HG02642 (cell line): ENCODE measurements around the gene MYLK4.

Experiments used
- ATAC-seq: cut with Tn5 transposase; IDR thresholded peaks from one replicate; pipeline ENCODE4 v1.9.1; 2021; ENCODE audit warnings: mild to moderate bottlenecking; ENCODE audit not compliant: unreplicated experiment, poor library complexity

MYLK4 gene

DNA sequence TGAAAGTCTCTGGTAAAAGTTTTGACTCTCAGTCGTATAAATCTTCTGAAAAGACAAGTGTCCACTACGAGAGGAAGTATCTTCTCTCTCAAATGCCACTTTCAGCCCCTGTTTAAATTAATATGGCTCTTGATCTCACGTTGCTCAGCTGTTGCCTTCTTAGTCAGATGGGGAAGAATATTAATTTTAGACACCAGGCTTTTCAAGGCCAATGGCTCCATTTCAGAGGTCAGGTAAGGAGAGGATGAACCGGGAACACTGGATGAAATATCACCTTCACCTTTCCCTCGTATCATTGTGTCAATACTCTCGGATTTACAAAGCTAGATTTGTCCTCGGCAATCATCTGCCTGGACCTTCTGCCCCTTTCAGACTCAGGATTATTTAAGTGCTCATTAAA is at the start of gene MYLK4:
TSS of gene MYLK4 (minus strand) at position 91 of the 400 bp plus-strand sequence. CDS start 1,628 bp downstream, outside the sequence.
- no peak for ATAC-seq

DNA sequence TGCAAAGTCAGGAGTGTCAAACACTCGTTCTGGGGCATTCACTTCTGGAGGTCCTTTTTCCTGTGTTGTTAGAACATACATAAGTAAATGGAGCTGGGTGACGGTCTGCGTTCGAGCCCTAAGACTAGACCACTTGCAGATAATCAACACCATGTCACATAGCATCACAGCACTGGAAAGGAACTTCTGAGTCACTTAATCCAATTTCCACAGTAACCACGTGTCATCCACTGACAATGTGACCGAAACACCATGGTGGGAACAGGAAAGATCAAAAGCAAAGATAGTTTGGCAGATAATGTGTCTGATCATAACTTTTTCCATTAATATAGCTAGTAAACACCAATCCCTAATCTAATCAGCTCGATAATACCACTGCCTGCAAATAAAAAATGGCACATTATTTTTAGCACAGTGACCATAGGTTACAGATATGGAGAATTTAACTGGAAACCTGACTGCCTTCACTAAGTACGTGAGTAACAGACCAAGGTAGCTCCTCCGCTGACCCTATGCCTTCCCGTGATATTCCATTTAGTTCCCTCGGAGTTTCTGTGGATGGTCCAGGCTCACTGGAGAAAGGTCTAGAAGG is 49.3 kb upstream of the MYLK4 start:
- no peak for ATAC-seq

DNA sequence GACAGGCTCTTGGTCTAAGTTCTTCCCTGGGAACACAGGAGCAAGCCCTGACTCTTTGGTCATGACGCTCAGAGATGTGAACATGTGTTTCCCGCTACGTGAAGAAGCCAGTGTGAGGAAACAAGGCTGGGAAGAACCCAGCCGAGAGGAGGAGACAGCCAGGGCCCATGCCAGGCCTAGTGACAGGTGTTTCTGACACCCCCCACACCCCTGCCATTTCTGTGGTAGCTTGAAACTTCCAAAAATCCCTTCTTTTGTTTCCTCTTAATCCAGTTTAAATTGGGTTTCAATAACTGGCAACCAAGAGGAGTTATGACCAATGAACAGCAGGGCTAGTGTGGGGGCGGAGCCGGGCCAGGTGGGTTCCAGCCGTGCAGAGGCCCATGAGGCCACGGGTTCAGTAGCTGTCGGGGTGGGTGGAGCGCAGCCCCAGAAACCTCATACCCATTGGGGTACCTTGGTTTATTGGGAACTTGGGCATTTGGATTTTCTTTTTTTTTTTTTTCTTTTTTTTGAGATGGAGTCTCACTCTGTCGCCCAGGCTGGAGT is 47.9 kb upstream of the MYLK4 start:
- no peak for ATAC-seq

DNA sequence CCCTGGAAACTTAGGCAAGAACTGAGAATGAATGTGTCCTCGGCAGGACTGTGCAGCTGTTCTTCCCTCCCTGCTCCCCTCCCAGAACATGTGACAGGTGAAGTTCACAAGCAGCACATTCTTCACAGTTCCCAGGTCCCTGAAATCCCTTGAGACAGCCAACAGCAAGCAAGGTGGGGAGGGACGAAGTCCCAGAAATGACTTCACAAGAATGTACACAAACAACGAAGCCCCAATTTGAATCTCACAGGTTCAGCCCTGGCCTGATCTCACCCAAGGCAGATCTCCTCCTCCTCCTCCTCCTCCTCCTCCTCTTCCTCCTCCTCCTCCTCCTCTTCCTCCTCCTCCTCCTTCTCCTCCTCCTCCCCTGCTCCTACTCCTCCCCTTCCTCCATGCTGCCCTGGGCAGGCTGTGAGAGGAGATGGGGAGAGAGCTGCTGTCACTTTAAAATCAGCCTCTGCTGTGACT is 46.9 kb upstream of the MYLK4 start:
- no peak for ATAC-seq

DNA sequence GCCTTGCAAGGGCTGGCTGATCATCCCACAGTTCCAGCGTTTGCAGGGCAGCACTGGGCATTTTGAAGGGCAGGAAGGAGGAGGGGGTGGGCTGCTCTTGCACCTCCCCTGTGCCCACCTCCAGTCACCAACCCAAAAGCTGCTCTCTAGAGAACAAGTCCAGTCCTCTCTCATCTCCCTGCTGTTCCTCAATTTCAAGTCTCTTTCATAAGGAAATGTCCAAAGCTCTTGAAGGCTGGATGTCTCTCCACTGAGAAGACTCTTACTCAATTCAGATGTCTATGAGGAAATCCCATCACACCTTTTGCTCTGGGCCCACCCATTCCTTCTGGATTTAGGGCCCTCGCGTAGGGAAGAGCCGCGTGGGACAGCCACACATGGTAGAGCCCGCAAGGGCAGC is 46.1 kb upstream of the MYLK4 start:
- no peak for ATAC-seq

DNA sequence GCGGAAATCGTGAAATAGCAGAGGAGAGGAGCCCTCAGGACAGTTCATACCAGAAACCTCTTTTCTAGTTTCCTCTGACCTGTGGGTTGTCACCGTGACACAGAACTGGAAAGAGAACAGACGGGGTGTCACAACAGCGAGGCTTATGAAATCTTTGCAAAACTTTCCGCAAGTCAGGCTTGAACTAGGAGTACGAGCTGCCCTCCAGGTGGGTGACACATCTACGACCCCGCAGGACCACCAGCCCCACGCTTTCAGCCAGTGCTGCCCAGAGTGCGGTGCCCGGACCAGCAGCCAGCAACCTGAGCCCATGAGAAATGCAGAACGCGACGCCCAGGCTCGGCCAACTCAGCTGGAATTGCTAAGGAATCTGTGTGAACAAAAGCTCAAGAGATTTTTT is 45.2 kb upstream of the MYLK4 start:
- no peak for ATAC-seq

DNA sequence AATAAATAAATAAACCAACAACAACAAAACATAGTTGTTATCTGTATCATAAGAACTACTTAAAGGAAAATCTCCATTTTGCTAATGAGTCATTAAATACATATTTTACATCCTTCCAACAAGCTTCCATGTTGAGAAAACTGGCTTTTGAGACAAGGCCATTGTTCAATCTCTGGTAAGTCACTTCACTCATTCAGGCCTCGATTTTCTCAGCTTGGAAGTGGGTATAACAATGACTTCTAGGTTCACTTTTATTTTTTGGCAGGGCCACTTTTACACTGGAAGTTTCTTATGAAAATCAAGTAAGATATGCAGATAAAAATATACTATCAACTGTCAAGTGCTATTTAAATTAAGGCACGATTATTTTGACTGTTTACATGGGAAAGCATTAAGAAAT is 44.4 kb upstream of the MYLK4 start:
- no peak for ATAC-seq

DNA sequence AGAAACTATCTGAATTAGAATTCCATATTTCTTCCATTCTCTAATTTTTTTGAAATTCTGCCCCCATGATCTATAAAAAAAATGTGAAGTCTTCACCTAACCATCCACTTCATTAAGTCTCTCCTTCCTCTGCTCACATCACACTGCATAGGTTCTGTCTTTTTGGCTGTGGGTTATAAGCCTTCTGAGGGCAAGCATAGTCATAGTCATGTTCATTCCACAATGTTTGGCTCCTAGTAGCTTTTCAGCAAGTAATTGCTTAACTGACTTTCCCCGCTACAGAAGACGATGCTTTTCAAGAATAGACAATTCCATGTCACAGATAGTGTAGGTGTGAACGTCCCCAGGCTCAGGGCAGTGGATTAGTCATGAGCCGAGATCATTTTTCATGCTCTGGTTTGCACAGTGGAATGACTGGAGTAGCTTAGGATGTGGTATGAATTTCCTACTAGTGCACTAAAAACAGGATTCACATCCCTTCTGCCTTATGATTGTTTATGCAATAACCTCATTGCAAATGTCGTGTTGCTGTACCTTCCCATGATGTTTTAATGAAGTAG is 43.5 kb upstream of the MYLK4 start:
- no peak for ATAC-seq

DNA sequence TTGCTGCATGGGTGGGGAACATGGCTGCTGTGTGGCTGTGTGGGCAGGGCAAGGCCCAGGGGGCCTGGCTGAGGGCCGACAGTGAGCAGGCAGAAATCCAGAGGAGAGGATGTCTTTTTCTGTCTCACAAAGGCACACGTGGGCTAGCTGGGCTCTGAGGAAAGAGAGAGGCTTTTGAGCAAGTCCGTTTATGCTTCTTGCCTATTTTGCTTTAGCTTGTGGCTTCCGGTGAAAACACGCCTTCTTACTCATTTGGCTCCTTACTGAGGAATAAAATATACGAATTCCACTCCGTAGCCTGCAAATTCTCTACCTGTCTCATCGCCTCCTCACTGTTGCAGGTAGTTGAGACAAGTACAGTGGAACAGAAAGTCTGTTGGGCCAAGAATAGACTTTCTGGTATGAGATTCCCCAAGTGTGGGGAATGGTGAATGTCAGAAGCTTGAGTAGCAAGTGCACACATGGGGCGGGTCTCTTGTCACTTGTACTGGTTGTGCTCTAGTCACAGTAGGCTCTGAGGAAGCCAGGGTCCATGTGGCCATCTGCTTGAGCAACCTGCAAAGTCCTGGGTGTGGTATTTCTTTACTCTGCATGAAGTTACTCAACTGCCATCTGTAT is 42.9 kb upstream of the MYLK4 start:
- ATAC-seq: no peak

DNA sequence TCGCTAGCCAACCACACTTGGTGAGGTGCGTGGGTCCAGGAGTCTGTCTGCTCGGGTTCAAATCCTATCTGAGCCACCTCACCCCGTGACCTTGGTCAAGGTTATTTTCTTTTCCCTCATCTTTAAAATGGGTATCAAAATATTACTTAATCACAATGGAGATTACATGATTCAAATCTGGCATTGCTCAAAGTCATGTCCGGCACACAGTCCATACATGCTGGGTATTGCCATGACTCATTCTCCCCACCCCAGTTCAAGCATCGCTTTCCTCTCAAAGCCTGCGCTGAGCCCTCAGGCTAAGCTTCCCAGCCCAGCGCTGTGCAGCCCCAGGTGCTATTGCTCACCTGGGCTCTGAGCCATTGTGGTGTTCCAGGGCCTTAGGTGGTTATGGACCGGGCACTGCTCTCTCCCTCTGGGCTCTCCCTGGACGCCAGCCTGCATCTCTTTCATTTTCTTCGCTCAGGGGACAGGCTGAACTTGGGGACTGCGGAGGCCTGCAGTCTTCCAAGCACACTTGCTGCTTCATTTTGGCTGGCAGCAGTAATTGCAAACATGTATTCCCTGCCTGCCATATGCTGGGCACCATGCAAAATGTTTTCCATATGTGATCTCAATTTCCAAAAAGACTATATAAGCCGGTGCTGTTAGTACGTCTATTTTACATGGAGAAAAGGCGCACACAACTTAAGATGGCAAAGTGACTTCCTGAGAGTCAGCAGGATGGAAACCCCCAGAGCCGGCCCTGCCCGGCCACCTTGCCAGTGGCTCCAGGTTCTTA is 41.8 kb upstream of the MYLK4 start:
- ATAC-seq: no peak

DNA sequence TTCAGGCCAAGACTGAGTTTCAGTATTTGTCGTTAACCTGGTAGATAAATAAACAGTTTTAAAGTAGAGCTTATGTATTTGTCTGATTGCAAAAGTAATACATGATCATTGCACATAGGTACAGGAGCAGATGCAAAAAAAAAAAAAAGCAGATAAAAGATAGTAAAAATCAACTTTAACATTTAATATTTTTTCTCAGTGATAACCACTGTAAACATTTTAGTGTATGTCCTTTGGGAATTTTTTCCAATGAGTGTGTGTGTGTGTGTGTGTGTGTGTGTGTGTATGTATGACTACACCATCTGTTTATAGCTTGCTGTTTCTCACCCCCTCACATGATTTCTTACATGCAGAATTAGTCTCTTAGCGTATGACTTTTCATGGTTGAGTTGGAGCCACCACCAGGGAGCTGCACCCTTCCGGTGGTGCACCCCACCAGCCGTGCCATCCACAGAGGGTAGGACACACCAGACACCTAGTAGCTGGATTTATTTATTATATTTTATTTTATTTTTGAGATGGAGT is 40.8 kb upstream of the MYLK4 start:
- no peak for ATAC-seq

DNA sequence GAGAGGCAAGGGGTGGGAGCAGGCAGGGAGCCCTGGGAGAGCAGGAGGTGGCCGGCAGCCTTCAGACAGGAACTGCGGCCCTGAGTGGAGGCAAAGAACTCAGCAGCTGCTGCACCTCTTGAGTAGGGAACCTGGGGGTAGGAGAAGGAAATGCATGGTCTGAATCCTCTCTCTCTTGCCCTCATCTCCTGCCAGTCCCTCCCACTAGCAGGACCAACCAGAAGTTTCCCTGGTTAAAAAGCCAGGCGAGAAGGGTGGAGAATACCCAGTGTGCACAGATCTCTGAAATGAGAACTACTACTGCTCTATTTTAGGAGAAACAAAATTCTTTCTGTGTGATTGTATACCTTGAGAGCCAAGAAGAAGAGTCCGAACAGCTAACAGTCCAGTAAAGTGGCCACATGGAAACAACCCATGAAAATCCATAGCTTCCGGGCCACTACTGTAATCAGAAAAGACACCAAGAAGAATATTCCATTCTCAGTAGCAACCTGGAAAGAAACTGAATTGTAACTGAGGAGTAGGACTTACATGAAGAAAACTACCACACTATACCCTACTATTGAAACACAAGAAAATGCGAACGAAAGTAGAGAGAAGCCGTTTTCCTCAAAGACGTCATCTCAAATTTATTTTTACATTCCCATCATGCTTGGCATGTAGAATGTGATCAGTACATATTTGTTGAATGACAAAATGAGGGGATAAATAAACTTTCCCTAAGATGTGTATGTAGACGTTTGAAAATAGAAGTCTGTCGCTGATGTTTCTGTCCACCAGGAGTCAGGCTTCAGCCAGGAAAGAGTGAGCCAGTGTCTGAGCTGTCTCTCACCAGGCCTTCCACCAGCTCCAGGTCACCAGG is 40.1 kb upstream of the MYLK4 start:
- ATAC-seq: peak; percentile 59

DNA sequence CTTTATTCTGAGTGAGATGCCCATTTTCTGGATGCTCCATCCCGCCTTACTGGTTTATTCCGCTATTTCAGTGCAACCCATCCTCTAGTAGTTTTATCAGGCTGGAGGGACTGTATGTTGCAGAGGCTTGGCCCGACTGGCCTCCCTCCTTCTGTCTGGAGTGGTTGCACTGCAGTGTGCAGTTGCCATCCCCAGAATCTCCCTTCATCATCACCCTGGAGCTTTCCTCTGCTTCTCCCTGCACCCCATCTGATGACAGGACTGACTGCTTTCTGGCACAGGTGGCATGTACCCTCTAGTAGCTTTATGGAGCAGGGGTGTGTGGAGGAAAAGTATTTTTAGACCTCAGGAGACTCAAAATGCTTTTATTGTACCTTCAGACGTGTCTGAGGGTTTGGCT is 35.5 kb upstream of the MYLK4 start:
- no peak for ATAC-seq

DNA sequence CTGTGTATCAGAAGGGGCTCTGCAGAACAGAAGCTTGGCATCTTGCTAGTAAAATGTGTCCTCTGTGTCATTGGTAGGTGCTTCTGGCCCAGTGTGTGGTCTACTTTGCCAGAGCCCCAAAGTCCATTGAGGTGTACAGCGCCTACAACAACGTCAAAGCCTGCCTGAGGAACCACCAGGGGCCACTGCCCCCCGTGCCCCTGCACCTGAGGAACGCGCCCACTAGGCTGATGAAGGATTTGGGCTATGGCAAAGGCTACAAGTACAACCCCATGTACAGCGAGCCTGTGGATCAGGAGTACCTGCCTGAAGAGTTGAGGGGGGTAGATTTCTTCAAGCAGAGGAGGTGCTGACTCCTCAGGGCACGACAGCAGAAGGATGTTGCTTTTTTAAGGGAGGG is 34.2 kb upstream of the MYLK4 start:
- no peak for ATAC-seq

DNA sequence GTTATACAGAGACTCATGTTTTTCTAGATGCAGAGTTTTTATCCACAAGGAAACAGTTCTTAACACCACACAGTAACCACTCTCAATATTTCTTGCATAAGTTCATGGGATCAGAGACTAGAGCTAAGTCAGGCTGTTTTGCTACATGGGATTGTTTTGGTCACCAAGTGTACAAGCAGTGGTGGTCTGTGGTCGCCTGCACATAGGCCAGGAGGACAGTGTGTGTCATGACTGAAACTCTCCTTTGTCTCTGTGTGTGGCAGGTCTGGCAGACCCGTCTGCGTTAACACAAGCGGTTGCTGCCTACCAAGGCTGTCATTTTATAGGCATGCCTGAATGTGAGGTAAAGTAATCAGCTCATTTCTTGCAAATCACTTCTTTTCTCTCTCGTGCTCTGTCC is 33.3 kb upstream of the MYLK4 start:
- no peak for ATAC-seq

DNA sequence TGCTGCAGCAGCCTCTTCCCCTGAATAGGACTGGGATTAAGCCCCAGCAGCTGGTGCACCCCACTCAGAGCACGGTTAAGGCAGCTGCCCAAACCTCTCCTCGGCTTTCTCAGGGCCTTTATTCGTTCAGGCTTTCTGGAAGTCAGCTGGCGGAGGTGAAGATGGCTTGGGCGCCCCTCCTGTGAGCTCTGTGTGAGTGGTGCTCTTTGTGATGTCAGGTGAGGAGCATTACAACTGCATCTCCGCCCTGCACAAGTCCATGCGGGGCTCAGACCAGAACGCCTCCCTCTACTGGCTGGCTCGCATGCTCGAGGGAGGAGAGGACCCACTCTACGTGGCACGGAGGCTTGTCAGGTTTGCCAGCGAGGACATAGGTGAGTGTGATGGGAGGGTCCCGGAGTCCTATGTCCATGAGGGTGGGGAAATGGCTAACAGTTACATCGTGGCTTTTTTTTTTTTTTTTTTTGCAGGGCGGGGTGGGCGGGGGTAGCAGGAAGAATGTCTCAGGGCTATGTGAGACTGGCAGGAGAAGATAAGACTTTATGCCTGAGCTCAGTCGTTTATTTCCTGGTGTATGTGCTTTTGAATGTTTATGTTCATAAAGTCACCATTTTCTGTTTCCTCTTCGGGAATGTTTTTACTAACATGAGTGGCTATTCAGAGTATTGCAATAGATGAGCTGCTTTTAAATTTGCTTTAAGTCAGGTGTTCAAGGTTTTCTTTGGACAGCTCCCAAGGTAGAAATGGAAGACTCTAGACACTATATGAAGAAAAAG is 32.7 kb upstream of the MYLK4 start:
- no peak for ATAC-seq

DNA sequence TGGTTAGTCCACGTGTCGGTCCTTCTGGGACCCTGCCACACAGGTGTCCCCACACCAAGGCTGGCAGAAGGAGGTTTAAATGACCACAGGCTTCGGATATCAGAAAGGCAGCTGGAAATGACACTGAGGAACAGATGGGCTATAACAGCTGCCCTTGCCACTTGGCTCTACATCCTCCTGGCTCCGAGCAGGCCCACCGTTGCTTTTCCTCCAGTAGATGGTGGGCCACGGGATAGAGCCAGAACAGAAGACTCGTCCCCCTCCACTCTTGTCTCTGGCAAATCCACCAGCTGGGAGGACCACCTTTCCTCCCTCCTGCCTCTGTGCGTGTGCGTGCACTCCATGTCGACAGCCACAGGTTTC is 32.1 kb upstream of the MYLK4 start:
- no peak for ATAC-seq

DNA sequence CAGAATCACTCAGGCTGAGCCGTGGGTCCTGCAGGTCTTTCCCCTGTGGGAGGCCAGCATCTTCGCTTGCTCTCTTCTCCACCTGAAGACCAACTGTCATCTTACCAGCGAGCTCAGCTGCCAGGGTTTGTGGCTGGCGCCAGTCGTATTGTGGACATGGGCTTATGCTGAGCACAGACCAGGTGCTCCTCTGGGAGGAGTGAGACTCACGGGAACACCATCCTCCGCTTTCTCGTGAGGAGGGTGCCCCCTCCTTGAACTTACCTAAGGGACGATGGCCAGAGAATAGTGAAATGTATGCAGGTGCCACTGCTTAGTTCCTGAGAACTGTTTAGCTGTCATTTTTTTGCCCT is 31.6 kb upstream of the MYLK4 start:
- no peak for ATAC-seq

DNA sequence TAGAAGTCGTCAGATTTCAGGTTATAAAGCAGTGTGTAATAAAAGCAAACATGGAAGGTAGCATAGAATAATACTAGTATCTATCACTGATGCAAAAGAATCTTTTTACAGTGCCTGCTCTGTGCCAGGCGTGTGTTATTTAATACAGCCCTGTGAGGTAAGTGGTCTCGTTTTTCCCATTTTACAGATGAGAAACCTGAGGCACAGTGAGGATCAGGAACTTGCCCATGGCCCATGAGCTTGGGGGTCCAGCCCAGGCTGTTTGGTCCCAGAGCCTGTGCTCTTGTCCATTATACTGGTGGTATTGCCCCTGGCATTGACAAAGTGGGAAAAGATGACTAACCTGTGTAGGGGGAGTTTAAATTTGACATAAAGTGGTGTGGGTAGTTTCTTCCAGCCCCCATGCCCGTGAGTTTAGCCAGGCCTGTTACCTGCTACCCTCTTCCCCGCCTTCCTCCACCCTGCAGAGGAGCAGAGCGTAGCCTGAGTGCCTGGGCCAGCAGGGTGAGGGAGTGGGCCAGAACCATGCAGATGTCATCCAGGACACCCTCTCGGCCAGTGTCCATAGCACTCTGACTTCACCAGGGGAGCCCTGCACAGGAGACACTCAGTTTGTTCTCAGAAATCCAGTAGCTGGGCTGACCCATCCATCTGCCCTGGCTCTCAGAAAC is 31.1 kb upstream of the MYLK4 start:
- no peak for ATAC-seq
